H9 (cell line): ENCODE measurements around the gene PSMB9. TPM values are rescaled to one million over a fixed set of nuclear protein-coding genes. Genes with fewer than 3 reads are reported as not detected.

Source experiments
- DNase-seq: peaks from one replicate; pipeline ENCODE4 v3.0.0-alpha.2; 2017
- H2AFZ ChIP-seq: one replicate; pipeline ENCODE4 v1.6.1; 2013; ENCODE audit warnings: mild to moderate bottlenecking, low read length, control low read depth, moderate library complexity
- H2AK5ac ChIP-seq: 2 replicates; pipeline ENCODE4 v1.6.1; 2013; ENCODE audit warnings: low read length, control low read depth, mixed read lengths; ENCODE audit not compliant: insufficient read length
- H2BK120ac ChIP-seq: one replicate; pipeline ENCODE4 v1.6.1; 2013; ENCODE audit warnings: low read depth, mild to moderate bottlenecking, low read length, control low read depth, inconsistent platforms; ENCODE audit not compliant: poor library complexity, severe bottlenecking
- H2BK12ac ChIP-seq: 2 replicates; pipeline ENCODE4 v1.6.1; 2013; ENCODE audit warnings: low read length, control low read depth, mixed read lengths, low read depth; ENCODE audit not compliant: insufficient read length
- H2BK15ac ChIP-seq: 2 replicates; pipeline ENCODE4 v1.6.1; 2013; ENCODE audit warnings: low read depth, low read length, control low read depth
- H2BK20ac ChIP-seq: one replicate; pipeline ENCODE4 v1.6.1; 2013; ENCODE audit warnings: low read depth, mild to moderate bottlenecking, low read length, control low read depth, inconsistent platforms; ENCODE audit not compliant: poor library complexity, severe bottlenecking
- H2BK5ac ChIP-seq: 2 replicates; pipeline ENCODE4 v1.6.1; 2013; ENCODE audit warnings: low read length, control low read depth, mixed read lengths; ENCODE audit not compliant: insufficient read length
- H3K14ac ChIP-seq: 2 replicates; pipeline ENCODE4 v1.6.1; 2013; ENCODE audit warnings: low read length, control low read depth; ENCODE audit not compliant: insufficient read depth
- H3K18ac ChIP-seq: 2 replicates; pipeline ENCODE4 v1.6.1; 2013; ENCODE audit warnings: low read depth, mild to moderate bottlenecking, mixed read lengths, low read length, control low read depth; ENCODE audit not compliant: insufficient read length
- H3K23ac ChIP-seq: 2 replicates; pipeline ENCODE4 v1.6.1; 2013; ENCODE audit warnings: low read length, control low read depth, mixed read lengths, low read depth; ENCODE audit not compliant: insufficient read length
- H3K23me2 ChIP-seq: 2 replicates; pipeline ENCODE4 v1.6.1; 2013; ENCODE audit warnings: low read depth, mild to moderate bottlenecking, mixed read lengths, low read length, control low read depth; ENCODE audit not compliant: insufficient read length, poor library complexity, severe bottlenecking
- H3K27ac ChIP-seq: 2 replicates; pipeline ENCODE4 v1.5.1; 2013; ENCODE audit warnings: low read length, control low read depth, mixed read lengths, low read depth; ENCODE audit not compliant: insufficient read length
- H3K27me3 ChIP-seq: 2 replicates; pipeline ENCODE4 v1.6.1; 2013; ENCODE audit warnings: low read length, control low read depth, inconsistent platforms; ENCODE audit not compliant: insufficient read depth
- H3K4ac ChIP-seq: 2 replicates; pipeline ENCODE4 v1.6.1; 2013; ENCODE audit warnings: low read depth, mild to moderate bottlenecking, control low read depth, inconsistent platforms, low read length, moderate library complexity
- H3K4me1 ChIP-seq: 2 replicates; pipeline ENCODE4 v1.6.1; 2013; ENCODE audit warnings: low read length, control low read depth, inconsistent platforms; ENCODE audit not compliant: insufficient read depth
- H3K4me2 ChIP-seq: 2 replicates; pipeline ENCODE4 v1.6.1; 2013; ENCODE audit warnings: low read length, control low read depth, mixed read lengths; ENCODE audit not compliant: insufficient read length, insufficient read depth
- H3K56ac ChIP-seq: 2 replicates; pipeline ENCODE4 v1.6.1; 2013; ENCODE audit warnings: low read depth, mild to moderate bottlenecking, mixed read lengths, low read length, control low read depth; ENCODE audit not compliant: insufficient read length
- H3K79me1 ChIP-seq: 2 replicates; pipeline ENCODE4 v1.6.1; 2013; ENCODE audit warnings: low read depth, mild to moderate bottlenecking, moderate library complexity, low read length, control low read depth, inconsistent platforms; ENCODE audit not compliant: insufficient read depth, poor library complexity, severe bottlenecking
- H3K79me2 ChIP-seq: 2 replicates; pipeline ENCODE4 v1.6.1; 2013; ENCODE audit warnings: low read length, control low read depth, inconsistent platforms; ENCODE audit not compliant: insufficient read depth
- H3K9ac ChIP-seq: 2 replicates; pipeline ENCODE4 v1.6.1; 2013; ENCODE audit warnings: low read length, control low read depth, mixed read lengths; ENCODE audit not compliant: insufficient read length; ENCODE audit errors: extremely low read depth
- H3K9me3 ChIP-seq: one replicate; pipeline ENCODE4 v1.6.1; 2013; ENCODE audit warnings: low read depth, low read length, inconsistent platforms; ENCODE audit not compliant: control insufficient read depth
- H3T11ph ChIP-seq: one replicate; pipeline ENCODE4 v1.6.1; 2013; ENCODE audit warnings: mild to moderate bottlenecking, low read length, control low read depth, inconsistent platforms
- H4K20me1 ChIP-seq: one replicate; pipeline ENCODE4 v1.6.1; 2013; ENCODE audit not compliant: control insufficient read depth, insufficient read length, insufficient read depth
- H4K5ac ChIP-seq: 2 replicates; pipeline ENCODE4 v1.6.1; 2013; ENCODE audit warnings: low read depth, mild to moderate bottlenecking, mixed read lengths, low read length, control low read depth; ENCODE audit not compliant: insufficient read length
- H4K8ac ChIP-seq: replicated peaks from 2 replicates; pipeline ENCODE4 v1.6.1; 2013; ENCODE audit warnings: low read length, control low read depth, mixed read lengths, low read depth; ENCODE audit not compliant: insufficient read length
- H4K91ac ChIP-seq: 2 replicates; pipeline ENCODE4 v1.6.1; 2013; ENCODE audit warnings: low read depth, mild to moderate bottlenecking, moderate library complexity, mixed read lengths, low read length, control low read depth; ENCODE audit not compliant: insufficient read length
- H3K27ac Mint-ChIP-seq, 3 experiments: 2 replicates in 2 of 3; 3 replicates in 1 of 3; pipeline ENCODE4 v1.8.0; 2020 to 2021; ENCODE audit warnings: mixed read lengths in 3 of 3, mild to moderate bottlenecking in 1 of 3, moderate library complexity in 1 of 3
- H3K27me3 Mint-ChIP-seq: 2 replicates; pipeline ENCODE4 v1.8.0; 2021; ENCODE audit warnings: low read depth, mild to moderate bottlenecking, moderate library complexity, mixed read lengths
- H3K36me3 Mint-ChIP-seq, 3 experiments: 2 replicates in 2 of 3; 3 replicates in 1 of 3; pipeline ENCODE4 v1.8.0; 2020 to 2021; ENCODE audit warnings: low read depth in 3 of 3, mixed read lengths in 3 of 3; ENCODE audit not compliant: insufficient read depth in 1 of 3
- H3K4me1 Mint-ChIP-seq, 2 experiments: 2 replicates each; pipeline ENCODE4 v1.8.0; 2020; ENCODE audit warnings: mixed read lengths in 2 of 2
- H3K4me3 Mint-ChIP-seq, 2 experiments: 2 replicates in 1 of 2; 3 replicates in 1 of 2; pipeline ENCODE4 v1.8.0; 2020 to 2021; ENCODE audit warnings: mild to moderate bottlenecking in 2 of 2, mixed read lengths in 2 of 2, moderate library complexity in 1 of 2
- H3K9me3 Mint-ChIP-seq, 2 experiments: 2 replicates in 1 of 2; 3 replicates in 1 of 2; pipeline ENCODE4 v1.8.0; 2020; ENCODE audit warnings: mild to moderate bottlenecking in 2 of 2, mixed read lengths in 2 of 2, moderate library complexity in 1 of 2
- CTCF ChIP-seq: fragments of 200-600 bp; sonication (generic); conservative IDR thresholded peaks from 3 replicates; pipeline ENCODE4 v1.8.0; 2021; ENCODE audit warnings: antibody characterized with exemption, mild to moderate bottlenecking
- WGBS: extraction: QIAGEN DNeasy Blood & Tissue Kit; methylation state at CpG from one replicate; pipeline ENCODE4 v1.1.7; 2013; ENCODE audit warnings: missing lambda C conversion rate, low lambda C conversion rate, mixed read lengths; ENCODE audit not compliant: insufficient read length; ENCODE audit errors: extremely low coverage; 5-methylcytosine and 5-hydroxymethylcytosine counted together
- total RNA-seq: library from RNA; stranded (reverse); gene quantifications from 2 replicates; pipeline ENCODE4 v1.2.1, GENCODE V29; 2021

PSMB9 gene
- total RNA-seq, 1 experiment from 2014 or later: 3.5 TPM

DNA sequence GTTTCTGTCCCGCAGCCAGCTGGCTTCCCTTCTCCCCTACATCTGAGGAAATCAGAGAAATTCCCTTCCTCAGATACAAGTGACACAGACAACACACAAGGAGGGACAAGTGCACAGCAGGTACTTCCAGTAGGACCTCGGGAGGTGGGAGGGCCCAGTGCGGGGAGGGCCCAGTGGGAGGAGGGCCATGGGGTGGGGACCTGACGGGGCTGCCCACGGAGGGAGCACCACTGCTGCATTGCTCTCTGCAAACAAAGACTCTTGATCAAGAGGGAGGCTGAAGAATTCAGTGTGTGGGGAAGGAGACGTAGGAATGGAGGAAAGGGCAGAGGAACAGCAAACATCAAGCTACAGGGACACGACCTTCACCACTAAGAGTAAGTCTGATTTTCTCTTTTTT, 24.5 kb upstream of the PSMB9 start:
- no peak for DNase-seq
- H3K27me3 ChIP-seq: no peaks in the 10 kb centered on the region
- H2BK5ac ChIP-seq: no peak overlapping the region
- Mint-ChIP-seq H3K27me3 (no peaks in the 10 kb centered on the region), H3K36me3 (peaks cover 5 to 16% (median 11%) of the 10 kb centered on the region in 3 experiments; a peak in 5 of 7 replicates), H3K9me3 (no peaks in the 10 kb centered on the region), H3K4me1 (peaks cover 6 to 8% of the 10 kb centered on the region in 2 experiments; a peak in 3 of 4 replicates), H3K27ac (no peak overlapping the region; a peak in 2 of 7 replicates), H3K4me3 (no peak overlapping the region)
- no peak overlapping the region for H3K18ac ChIP-seq
- H2AK5ac ChIP-seq: no peak overlapping the region
- H3K79me2 ChIP-seq: no peaks in the 10 kb centered on the region
- no peak overlapping the region for H3K4ac ChIP-seq
- no peak overlapping the region for H3K56ac ChIP-seq
- no peak overlapping the region for H2BK120ac ChIP-seq
- H3K4me2 ChIP-seq: no peak overlapping the region
- H3K9me3 ChIP-seq: no peaks in the 10 kb centered on the region
- no peaks in the 10 kb centered on the region for H3K23me2 ChIP-seq
- no peak overlapping the region for H3K27ac ChIP-seq
- no peak overlapping the region for H4K5ac ChIP-seq
- no peak overlapping the region for H3K9ac ChIP-seq
- H4K8ac ChIP-seq: no peak overlapping the region
- H3K23ac ChIP-seq: no peak overlapping the region
- H3T11ph ChIP-seq: no peak overlapping the region
- H3K14ac ChIP-seq: no peak overlapping the region
- no peaks in the 10 kb centered on the region for H3K79me1 ChIP-seq
- H2BK20ac ChIP-seq: no peak overlapping the region
- no peak overlapping the region for H4K91ac ChIP-seq
- TF ChIP-seq CTCF: no peak
- no peak overlapping the region for H2BK15ac ChIP-seq
- no CpG with 5 or more reads among the region's 7 CpGs for WGBS
- no peak overlapping the region for H2AFZ ChIP-seq
- H2BK12ac ChIP-seq: no peak overlapping the region
- H4K20me1 ChIP-seq: no peaks in the 10 kb centered on the region
- no peaks in the 10 kb centered on the region for H3K4me1 ChIP-seq
